ENCODE results near the gene SPRED2.

SPRED2 gene

GRCh38 chr2:65407240-65407639 is 25.2 kb downstream of the SPRED2 start:
- ChIA-PET CTCF (interaction anchor here (1.6 kb wide), 1 partner anchor 13 kb away, joined by 4 read pairs; no protein-coding TSS in a partner anchor), POLR2A (no interaction called here)
- no peak for DNase-seq (ENCODE audit: low read depth, low spot score)
- no peak for TF ChIP-seq CTCF (IDR thresholded peaks at IDR 0.05; ENCODE audit: insufficient read depth, low read length, missing control alignments)
- H3K4me3 ChIP-seq (ENCODE audit: low read depth, low read length): no peak overlapping the region

- TF ChIP-seq CTCF (IDR thresholded peaks at IDR 0.05; ENCODE audit: insufficient read depth, low read length, missing control alignments): no peak
- DNase-seq (ENCODE audit: low read depth, low spot score): no peak
- H3K4me3 ChIP-seq (ENCODE audit: low read depth, low read length): no peak overlapping the region
- POLR2A ChIA-PET: no interaction called here
- CTCF ChIA-PET: interaction anchor here (1.5 kb wide), 1 partner anchor 128 kb away, joined by 3 read pairs; no protein-coding TSS in a partner anchor
These were observed 27.3 kb downstream of the SPRED2 start for GRCh38 chr2:65404988-65405697.

- no peak for DNase-seq (ENCODE audit: low read depth, low spot score)
- no peak overlapping the region for H3K4me3 ChIP-seq (ENCODE audit: low read depth, low read length)
- POLR2A ChIA-PET: no interaction called here
- CTCF ChIA-PET: interaction anchor here (1.2 kb wide), 1 partner anchor 14 kb away, joined by 3 read pairs; no protein-coding TSS in a partner anchor
- no peak for TF ChIP-seq CTCF (IDR thresholded peaks at IDR 0.05; ENCODE audit: insufficient read depth, low read length, missing control alignments)
These were observed 28.9 kb downstream of the SPRED2 start for GRCh38 chr2:65403529-65403915.

GRCh38 chr2:65402780-65403528 is 29.4 kb downstream of the SPRED2 start:
- no peak for DNase-seq (ENCODE audit: low read depth, low spot score)
- no peak for TF ChIP-seq CTCF (IDR thresholded peaks at IDR 0.05; ENCODE audit: insufficient read depth, low read length, missing control alignments)
- no peak overlapping the region for H3K4me3 ChIP-seq (ENCODE audit: low read depth, low read length)
- POLR2A ChIA-PET: no interaction called here
- CTCF ChIA-PET: interaction anchor here (1.2 to 2.0 kb wide), 2 partner anchors 14 to 138 kb away, joined by 3 to 6 read pairs; no protein-coding TSS in a partner anchor

DNA sequence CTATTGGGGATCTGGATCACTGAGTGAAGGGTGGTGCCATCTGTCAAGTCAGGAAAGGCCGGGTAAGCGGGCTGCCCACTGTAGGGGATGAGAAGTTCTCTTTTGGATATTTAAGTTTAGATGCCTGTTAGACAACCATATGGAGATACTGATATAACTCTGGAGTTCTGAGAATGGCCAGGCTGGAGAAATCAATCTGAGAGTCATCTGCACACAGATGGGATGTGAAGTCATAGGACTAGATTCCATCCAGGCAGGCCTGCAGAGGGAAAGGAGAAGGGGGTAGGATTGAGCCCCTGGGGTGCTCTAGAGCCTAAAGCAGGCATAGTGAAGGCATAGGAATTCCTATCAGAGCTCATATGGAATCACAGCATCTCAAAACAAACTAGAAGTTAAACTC is 30.1 kb downstream of the SPRED2 start:
- TF ChIP-seq CTCF (IDR thresholded peaks at IDR 0.05; ENCODE audit: insufficient read depth, low read length, missing control alignments): no peak
- ChIA-PET CTCF (interaction anchor here (1.2 to 2.0 kb wide), 2 partner anchors 15 to 137 kb away, joined by 3 to 6 read pairs; no protein-coding TSS in a partner anchor), POLR2A (interaction anchor here (0.7 kb wide), 1 partner anchor 34 kb away, joined by 3 read pairs; no protein-coding TSS in a partner anchor)
- H3K4me3 ChIP-seq (ENCODE audit: low read depth, low read length): no peak overlapping the region
- DNase-seq (ENCODE audit: low read depth, low spot score): no peak

GRCh38 chr2:65397122-65397521 is 35.3 kb downstream of the SPRED2 start:
- ChIA-PET POLR2A (no interaction called here), CTCF (interaction anchor here (1.4 kb wide), 1 partner anchor 132 kb away, joined by 3 read pairs; no protein-coding TSS in a partner anchor)
- TF ChIP-seq CTCF (IDR thresholded peaks at IDR 0.05; ENCODE audit: insufficient read depth, low read length, missing control alignments): no peak
- DNase-seq (ENCODE audit: low read depth, low spot score): no peak
- H3K4me3 ChIP-seq (ENCODE audit: low read depth, low read length): no peak overlapping the region
